DMS 273 (cell line): ENCODE results near the gene CLK1.
A peak's percentile ranks its signal among the peaks of the same experiment; 100 is the strongest.
"Not testable (repeated sequence)": the region's sequence is repeated elsewhere in the genome, so short reads cannot be mapped to it uniquely, and the experiment has no call there.

Source experiments
- DNase-seq: peaks from one replicate; lab custom pipeline; 2025; ENCODE audit not compliant: unreplicated experiment; lab: John Stamatoyannopoulos, UW

Gene CLK1

DNA sequence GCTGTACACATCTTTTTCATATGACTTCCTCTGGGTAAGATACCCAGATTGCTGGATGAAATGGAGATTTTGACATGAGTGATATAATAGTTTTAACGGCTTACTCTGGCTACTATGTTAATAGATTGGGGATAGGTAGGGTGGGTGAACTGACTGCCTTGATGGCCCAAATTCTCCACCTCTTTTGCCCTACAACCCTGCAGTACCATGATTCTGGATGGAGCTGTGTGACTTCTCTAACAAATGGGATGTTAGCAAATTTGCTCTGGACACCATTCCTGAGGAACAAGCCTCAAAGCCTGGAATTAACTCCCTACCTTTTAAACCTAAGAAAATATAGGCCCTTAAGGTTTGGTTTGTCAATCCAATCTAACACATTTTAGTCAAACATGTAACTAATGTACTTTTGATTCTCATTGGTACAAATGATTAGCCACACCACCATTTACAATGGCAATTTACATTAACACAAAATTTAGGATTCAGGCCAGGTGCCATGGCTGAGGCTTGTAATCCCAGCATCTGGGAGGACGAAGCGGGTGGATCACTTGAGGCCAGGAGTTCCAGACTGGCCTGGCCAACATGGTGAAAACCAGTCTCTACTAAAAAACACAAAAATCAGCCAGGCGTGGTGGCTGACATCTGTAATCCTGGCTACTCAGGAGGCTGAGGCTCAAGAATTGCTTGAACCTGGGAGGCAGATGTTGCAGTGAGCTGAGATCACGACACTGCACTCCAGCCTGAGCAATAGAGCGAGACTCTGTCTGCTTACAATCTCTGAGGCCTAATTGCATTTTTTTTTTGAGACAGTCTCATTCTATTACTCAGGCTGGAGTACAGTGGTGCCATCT is 12.8 kb downstream of the CLK1 start:
- peak; percentile 24 for DNase-seq

DNA sequence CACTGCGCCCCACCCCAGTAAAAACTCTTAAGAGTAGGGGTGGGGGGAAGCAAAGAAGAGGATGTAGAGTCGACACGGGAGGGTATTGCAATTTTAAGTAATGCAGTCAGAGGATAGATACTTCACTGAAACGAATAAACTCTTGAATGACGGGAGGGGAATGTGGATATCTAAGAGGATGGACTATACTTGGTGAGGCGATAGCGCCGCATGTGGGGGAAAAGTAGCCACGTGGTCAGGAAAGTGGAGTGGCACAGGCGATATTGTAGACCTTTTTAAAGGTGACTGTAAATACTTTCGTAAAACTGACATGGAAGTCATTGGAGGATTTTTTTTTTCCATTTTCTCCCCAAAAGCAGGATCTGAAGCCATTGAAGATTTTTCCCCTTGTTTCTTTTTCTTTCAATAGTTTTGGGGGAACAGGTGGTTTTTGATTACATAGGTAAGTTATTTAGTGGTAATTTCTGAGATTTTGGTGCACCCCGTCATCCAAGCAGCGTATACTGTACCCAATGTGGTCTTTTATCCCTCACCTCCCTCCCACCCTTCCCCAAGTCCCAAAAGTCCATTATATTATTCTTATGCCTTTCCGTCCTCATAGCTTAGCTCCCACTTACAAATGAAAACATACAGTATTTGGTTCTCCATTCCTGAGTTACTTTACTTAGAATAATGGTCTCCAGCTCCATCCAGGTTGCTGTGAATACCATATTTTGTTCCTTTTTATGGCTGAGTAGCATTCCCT is 13.8 kb downstream of the CLK1 start:
- DNase-seq, result peak; percentile 35

DNA sequence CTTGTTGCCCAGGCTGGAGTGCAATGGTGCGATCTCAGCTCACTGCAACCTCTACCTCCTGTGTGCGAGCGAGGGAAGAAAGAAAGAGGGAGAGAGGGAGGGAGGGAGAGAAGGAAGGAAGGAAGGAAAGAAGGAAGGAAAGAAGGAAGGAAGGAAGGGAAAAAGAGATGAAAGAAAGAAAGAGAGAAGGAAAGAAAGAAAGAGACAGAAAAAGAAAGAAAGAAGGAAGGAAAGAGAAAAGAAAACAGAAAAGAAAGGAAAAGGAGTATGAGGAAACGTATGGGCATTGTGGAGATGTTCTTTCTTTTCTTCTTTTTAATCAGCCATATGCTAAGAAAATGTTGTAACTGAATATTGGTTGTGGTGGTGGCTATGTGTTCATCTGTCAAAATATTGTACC is 16.5 kb downstream of the CLK1 start:
- no peak for DNase-seq

DNA sequence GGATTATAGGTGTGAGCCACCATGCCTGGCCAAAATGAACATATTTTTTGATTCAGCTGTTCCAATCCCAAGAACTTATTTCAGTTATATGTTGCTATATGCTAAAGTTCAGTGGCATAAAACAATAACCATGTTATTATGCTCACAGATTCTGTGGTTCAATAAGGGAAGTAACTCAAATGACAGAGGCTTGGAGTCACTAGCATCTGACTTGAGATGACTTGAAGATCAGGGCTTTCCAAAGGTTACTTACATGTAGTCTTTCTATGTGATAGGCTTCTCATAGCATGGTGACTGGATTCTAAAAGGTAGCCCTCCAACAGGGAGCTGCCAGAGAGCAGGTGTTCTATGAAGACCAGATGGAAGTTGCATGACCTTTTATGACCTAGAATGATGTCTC is 17.2 kb downstream of the CLK1 start:
- peak; percentile 10 for DNase-seq

DNA sequence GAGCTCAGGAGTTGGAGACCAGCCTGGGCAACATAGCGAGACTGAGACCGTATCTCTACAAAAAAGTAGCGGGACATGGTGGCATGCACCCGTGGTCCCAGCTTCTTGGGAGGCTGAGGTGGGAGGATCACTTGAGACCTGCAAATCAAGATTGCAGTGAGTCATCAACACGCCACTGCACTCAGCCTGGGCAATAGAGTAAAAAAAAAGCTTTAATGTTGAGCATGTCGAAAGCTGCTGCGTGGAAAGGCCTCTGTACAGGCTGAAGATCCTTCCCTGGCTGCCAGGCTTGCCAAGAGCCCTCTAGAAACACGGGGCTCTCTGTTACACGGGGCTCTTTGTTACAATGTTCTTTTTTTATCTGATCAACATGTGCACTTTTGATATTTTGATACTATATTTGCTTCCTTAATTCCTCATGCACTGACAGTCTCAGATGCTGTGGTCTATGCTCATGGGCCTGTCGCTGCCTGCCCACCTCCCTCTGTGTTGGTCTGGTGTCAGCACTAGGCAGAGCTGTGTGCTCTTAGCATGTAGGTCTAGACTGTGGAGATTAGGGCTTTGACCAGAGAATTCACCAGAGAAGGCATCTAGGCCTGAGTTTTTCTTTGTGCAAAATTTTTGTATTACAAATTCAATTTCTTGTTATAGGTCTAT is 18.7 kb downstream of the CLK1 start:
- peak; percentile 9 for DNase-seq

DNA sequence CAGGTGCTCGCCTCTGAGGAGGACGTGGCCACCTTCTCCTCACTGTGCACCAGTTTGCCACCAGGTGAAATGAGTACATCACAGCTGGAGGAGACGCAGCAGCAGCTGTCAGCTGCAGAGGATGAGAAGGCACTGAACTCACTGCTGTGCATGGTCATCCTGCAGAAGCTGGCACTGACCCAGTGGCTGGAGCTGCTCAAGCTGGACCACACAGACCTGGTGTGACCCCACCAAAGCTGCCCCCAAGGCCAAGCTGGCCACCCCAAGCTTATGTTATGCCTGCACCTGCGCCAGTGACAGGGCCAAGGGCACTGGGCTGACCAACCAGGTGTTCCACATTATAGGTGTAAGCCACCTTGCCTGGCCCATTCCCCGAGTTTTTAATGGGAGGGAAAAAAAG is 19.3 kb downstream of the CLK1 start:
- no peak for DNase-seq

DNA sequence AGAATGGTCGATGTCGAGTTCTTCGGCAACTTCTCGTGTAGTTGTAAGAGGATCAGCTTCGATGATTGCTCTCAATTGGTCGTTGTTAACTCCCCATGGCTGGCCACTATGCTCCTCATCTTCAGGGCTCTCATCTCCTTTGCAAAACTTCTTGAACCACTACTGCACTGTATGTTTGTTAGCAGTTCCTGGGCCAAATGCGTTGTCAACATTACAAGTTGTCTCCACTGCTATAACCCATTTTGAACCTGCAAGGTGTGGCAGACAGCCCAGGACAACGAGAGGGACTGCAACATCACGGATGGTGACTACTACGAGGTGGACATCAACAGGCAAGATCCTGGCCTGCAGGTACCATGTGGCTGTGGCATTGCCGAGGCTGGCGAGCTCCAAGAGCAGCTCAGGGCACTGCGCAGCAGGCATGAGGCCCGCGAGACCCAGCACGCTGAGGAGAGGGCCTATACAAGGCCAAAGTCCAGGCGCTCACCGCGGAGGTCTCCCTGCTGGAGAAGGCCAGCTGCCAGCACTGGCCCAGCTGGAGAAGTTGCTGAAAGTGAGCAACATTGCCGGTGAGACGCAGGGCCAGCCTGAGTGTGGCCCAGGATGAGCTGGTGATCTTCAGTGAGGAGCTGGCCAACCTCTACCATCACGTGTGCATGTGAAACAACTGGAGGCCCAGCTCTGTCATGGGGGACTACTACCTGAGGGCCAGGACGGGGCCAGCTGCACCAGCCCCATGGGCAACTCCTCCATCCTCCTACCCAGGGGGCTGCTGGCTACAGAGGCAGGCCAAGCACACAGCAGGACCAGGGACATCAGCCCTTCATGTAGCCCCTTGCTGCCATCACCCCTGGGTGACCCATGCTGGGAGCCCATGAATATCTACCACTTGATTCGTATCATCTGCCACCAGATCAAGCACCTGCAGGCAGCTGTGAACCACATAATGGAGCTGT is 20.2 kb downstream of the CLK1 start:
- DNase-seq, result no peak

DNA sequence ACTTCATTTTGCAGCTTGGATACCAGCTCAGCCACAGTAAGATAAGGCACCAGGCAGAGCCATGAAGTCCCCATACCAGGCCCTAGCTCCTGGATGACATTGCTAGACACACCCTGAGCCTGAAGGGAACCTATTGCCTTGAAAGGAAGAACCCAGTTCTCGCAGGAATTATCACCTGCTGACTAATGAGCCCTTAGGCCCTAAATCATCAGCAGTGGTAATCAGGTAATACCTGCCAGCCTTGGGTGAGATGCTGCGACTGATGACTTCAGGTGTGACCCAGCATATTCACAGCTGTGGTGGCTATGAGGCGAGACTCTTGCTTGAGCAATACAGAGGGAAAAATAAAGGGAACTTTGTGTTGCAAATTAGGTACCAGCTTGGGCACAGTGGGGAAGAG is 24.9 kb downstream of the CLK1 start:
- DNase-seq, result no peak

DNA sequence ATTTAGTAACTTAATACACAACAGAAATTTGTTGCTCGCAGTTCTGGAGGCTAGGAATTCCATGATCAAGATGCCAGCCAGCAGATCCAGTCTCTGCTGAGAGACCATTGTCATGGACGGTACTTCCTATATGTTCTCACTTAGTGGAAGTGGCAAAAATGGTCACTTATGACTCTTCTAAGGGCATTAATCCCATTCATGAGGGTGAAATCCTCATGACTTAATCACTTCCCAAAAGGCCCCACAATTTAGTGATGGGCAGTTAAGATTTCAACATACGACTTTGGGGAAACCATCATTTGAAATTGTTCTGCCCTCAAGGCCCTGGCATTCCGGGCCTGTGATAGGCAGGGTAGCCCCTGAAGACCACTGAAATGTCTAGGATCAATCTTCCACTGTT is 29.8 kb downstream of the CLK1 start:
- no peak for DNase-seq

DNA sequence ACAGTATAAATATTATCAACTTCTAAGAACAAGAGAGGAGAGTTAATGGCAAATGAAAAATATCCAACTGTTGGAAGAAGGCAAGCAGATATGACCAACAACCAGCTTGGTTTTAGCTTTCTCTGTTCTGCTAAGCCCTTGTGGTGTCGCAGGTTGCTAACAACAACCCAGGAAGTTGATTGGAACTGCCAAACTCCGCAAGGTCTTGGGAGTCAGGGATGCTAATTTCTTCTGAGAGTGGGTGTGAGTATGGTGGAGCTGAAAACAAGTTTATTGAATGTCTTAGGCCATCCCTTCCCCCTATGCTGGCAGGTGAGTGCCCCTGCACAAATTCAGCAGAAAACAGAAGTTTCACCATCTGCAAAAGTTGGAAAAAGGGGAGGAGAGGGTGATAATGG is 35.2 kb downstream of the CLK1 start:
- DNase-seq, result no peak

DNA sequence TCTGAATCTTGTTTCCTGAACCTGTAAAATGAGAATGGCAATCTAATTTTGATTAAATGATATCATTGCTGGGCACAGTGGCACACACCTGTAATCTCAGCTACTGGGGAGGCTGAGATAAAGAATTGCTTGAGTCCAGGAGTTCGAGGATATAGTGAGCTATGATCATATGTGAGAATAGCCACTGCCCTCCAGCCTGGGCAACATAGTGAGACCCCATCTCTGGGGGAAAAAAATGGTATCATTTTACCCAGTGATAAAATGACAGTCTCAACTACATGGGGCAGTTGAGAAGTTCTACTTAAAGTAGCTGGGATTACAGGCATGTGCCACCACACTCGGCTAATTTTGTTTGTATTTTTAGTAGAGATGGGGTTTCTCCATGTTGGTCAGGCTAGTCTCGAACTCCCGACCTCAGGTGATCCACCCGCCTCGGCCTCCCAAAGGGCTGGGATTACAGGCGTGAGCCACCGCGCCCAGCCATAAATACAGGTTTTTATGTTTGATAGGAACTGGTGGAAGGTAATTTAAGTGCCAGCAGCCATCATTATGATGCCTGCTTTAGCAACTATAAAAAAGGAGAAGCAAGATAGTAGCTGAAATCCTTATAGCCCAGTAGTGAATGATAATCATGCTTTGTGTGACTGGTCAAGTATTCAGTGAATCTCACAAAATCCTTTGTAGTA is 35.7 kb downstream of the CLK1 start:
- no peak for DNase-seq

DNA sequence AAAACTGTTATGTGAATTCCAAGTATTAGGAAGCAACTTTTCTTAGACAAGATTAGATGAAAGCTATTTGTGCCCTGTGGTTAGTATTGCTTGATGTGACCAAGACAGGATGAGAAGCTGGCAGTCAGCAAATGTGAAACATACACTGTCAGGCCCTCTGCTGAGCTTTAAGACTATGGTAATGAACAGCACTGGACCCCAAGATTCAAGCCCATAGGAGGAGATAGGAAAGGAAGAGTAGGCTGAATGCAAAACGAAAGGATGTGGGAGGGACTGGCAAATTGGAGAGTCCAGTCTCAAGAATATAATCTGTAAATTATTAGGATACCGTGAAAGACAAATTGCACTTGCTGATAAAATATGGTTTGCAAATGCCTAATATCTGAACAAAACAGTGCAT is 36.4 kb downstream of the CLK1 start:
- DNase-seq, result no peak

DNA sequence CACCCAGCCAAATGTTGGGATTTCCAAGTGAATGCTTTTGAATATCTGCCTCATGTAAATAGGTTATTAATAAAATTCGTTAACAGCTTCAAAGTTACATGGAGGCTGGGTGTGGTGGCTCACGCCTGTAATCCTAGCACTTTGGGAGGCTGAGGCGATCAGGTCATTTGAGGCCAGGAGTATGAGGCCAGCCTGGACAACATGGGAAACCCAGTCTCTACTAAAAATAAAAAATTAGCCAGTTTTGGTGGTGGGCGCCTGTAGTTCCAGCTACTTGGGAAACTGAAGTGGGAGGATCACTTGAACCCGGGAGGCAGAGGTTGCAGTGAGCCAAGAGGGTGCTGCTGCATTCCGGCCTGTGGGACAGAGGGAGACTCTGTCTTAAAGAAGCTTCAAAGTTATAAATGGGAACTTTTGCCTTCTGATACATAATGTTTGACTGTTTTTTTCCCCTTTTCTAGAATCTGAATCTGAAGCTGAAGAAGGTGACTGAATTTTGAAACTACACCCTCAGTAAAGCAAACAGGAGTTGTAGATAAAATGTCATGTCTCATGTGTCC is 42.7 kb downstream of the CLK1 start:
- no peak for DNase-seq

DNA sequence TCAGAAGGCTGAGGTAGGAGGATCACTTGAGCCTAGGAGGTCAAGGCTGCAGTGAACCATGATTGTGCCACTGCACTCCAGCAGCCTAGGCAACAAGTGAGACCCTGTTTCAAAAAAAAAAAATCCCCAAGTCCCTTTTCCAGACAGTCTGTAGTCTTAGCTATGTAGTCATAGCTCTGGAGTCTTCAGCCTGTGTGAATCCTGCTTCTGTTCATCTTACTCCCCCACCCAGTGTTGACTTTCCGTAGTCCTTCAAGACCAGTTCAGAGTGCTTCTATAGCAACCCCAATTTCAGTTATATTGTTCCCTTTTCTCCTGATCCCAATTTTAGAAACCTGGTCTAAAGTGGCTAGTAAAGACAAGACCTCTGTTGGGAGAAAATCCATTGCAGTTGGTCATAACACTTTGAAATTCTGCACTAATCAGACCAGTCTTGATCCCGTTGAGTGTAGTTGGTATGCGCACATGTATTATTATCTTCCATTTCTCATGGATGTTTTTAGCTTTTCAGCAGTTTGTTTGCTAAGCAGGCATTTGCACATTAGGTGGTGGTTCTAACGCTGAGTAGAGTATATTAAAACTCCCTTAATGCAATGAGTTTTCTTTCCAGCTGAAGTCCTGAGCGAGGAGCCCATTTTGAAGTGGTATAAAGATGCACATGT is 43.8 kb downstream of the CLK1 start:
- DNase-seq, result no peak

DNA sequence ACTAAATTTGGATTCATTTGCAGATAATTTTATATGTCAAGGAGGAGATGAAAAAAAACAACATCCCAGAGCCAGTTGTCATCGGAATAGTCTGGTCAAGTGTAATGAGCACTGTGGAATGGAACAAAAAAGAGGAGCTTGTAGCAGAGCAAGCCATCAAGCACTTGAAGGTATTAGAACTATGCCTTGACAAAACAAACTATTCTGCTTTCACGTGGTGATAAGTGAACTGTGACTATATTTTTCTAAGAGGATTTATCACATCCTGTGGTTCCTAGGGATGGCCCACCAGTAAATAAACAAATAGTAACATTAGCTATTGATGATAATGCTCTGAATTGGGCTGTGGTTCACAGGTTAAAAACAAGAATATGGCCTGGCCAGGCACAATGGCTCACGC is 45.7 kb downstream of the CLK1 start:
- DNase-seq, result not testable (repeated sequence)

DNA sequence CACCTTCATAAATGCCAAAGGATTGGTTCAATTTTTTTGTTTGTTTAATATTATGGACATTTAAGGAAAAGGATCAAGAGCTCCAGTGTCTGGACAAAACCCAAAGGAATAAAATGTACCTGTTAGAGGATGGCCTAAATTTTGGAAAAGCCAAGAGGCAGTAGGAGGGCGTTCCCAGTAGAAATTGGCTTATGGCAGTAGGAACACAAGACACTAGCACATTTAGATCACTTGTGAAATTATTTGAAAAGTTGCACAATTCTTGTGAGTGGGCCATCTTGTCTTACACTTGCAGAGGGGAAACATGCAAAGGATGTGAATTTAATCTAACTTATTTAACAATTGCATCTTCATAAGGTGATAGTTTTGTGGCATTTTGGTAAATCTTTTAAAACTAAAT is 49.5 kb downstream of the CLK1 start:
- no peak for DNase-seq

DNA sequence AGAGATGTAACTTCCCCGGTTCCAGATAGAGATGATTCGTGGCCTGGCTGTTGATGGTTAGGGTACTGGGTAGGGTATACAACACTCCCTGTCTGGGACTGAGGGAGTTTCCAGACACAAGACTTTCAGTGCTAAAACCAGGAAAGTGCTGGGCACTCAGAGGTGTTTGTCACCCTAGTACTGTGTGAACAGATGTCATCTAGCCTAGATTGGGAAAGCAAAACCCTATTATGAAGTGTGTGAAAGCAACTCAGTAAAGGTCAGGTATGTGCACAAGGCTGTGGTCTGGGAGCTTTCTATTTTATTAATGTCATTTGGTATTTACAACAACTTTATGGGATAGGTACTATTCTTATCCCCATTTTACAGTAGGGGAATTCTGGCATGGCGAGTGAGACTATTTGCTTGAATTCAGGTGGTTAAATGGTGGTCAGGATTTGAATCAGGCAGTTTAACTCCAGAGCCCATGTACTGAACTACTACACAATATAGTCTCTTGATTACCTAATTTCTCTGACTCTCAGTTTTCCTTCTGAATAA is 50.1 kb downstream of the CLK1 start:
- no peak for DNase-seq

DNA sequence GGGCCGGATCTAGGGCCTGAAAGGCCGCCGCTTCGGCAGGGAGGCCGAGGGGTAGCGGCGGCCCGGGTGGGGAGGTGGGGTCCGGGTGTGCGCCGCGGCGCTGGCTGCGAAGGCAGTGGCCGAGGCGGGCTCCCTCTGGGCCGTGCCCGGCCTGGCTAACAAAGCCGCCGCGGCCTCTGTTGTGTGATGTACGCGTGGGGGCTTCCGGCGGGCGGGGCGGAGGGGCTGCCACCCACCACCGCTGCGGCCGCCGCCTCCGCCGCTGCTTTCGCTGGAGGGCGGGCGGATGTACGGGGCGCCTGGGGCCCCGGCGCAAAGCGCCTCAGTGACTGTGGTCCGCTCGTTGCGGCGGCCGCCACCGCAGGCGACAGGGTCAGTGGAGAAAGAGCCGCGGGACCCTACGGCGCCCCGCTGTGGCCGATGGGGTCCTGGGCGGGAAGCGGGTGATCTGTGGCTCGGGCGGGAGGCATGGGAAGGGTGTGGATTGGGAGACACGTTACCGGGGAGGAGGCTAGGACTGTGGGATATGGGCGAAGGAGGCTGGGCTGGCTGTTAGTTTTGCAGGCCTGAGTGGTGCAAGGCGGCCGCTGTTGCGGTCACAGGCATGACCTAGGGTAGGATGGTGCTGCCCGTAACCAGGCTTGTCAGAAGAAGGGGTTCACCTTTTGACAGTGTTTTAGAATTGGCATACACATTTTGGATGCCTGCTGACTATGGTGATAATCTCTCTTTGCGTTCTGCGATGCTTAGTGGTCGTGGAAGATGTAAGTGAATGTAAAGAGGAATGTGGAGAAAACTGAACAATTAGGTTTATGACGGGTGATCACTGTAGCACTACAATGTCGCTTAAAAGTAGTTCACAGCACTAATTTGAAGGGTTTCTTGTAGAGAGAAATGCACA is 52.1 kb downstream of the CLK1 start:
- DNase-seq, result peak; percentile 82
